Measurements from ENCODE around the gene FUZ.

Gene FUZ, protein sequence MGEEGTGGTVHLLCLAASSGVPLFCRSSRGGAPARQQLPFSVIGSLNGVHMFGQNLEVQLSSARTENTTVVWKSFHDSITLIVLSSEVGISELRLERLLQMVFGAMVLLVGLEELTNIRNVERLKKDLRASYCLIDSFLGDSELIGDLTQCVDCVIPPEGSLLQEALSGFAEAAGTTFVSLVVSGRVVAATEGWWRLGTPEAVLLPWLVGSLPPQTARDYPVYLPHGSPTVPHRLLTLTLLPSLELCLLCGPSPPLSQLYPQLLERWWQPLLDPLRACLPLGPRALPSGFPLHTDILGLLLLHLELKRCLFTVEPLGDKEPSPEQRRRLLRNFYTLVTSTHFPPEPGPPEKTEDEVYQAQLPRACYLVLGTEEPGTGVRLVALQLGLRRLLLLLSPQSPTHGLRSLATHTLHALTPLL

DNA sequence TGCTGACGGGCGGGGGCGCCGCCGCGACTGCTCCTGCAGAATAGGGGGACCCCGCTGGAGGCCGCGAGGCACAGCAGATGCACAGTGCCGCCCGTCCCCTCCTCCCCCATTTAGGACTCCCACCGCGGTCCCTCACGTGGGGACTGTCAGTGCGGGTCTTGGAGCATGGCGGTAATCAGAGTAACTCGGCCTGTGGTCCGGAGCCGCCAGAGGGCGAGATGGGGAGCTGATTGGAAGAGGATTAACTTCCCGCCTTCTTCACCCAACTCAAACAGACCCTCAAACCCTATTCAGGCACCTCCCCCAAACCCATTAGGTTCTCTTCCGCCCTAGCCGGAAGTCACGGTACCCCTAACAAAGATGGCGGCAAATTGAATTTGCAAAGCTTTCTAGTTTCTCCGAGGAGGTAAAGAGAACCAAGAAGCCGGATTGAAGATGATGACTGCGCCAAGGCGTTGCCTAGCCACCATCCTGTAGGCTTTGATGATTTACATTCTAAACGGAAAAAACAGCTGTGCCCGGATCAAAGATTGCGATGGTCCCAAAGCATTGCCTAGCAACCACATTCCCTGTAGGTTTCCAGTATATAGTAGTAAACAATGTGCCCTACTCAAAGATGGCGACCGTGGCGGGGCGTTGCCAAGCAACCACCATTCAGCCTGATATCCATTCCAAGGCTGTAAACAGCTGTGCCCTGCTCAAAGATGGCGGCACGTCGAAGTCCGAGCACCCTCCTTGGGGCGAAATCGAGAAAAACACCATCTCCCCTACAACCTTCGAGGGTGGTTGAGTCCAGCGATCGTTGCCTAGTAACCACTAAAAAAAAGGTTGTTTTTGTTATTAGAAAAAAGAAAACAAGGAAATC lies at the start of gene FUZ:
FUZ (minus strand) TSS at position 296 of the 865 bp plus-strand sequence; CDS start at position 110, 186 bp downstream.
- peak; percentile 97 to 98 (median 98) for DNase-seq

DNA sequence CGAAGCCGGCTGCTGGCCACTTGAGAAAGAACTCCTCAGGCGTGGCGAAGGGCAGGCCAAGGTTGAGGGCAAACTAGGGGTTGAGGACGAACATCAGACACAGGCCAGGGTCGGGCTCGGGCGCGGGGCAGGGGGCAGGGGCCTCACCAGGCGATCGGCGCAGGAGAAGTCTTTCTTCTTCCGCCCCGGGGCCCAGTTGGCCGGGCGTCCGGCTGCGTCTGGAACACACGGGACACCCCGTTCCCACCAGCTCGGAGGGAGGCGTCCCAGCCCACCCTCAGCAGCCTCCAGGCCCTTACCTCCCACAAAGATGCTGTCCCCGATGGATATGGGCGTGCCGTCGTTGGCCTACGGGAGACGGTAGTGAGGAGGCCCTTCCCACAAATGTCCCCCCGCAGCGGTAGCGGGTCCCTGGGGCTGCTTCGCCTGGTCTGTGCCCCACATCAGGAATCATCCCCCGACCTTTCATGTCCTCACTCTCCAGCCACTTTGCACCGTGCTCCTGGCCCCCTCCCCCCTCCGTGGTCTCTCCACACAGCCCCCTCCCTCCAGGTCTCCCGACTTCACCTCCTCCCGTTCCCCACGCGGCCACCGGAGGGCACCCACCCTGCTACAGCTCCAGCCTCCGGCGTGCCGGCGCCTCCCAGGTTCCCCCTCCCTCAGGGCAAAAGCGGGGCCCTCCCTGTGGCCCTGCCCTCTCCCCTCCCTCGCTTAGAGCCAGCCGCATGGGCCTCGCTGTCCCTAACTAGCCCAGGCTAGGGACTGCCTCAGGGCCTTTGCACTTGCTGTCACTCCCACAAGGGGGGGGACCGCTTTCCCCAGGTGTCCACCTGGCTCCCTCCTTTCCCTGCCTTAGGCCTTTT lies 49.5 kb upstream of the FUZ start:
- DNase-seq = peak in 1 of 3 donors; percentile 52

DNA sequence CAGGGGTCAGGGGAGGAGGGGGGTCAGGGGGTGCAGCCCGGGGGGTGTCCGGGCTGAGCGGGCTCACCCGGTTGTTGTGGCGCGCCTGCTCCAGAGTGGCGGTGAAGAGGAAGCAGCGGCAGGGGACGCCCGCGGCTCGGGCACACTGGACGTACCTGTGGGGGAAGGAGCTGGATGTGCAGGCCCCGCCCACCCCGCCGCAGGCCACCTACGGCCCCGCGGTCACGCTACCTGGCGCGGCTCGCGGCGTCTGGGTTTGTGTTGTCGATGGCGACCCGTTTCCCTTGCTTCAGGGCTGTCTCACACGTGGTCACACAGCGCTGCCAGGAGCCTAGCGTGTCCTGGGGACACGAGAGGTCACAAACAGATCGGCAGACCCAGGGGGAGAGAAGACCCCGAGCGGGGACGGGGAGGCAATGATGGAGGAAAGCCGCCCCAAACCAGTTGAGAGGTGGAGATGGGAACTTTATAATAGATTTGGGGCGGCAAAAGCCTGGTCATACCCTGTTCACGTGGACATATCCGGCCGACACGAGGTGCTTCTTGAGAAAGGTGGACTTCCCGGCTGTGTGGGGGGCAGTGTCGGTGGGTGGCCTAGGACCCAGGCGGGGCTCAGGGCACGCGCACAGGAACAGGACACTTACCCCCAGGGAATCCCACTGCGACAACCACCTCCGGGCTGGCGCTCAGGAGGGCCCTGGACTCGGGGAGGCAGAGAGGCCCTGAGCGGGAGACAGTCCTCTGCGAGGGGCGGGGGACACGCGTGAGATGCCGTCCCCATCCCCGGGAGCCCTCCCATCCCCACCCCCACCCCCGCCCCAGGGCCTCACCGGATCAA lies 48.7 kb upstream of the FUZ start:
- no peak for DNase-seq

DNA sequence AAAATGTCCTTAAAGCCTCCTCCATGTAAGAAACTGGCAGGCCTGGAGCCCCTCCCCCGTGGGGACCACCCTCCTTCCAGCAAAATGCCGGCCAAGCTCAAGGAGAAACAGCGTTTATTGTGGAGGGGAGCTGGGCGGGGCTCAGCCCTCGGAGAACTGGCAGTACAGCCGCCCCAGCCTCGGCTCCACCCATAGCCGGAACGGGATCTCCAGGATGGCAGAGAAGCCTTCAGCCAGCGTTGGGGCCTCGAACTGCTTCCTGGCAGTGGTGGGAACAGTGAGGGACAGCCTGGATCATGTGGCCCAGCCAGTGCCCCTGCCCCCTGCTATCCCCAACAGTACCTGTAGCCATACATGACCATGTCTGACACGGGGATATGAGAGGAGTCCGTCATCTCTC lies 48.0 kb upstream of the FUZ start:
- no peak for DNase-seq

DNA sequence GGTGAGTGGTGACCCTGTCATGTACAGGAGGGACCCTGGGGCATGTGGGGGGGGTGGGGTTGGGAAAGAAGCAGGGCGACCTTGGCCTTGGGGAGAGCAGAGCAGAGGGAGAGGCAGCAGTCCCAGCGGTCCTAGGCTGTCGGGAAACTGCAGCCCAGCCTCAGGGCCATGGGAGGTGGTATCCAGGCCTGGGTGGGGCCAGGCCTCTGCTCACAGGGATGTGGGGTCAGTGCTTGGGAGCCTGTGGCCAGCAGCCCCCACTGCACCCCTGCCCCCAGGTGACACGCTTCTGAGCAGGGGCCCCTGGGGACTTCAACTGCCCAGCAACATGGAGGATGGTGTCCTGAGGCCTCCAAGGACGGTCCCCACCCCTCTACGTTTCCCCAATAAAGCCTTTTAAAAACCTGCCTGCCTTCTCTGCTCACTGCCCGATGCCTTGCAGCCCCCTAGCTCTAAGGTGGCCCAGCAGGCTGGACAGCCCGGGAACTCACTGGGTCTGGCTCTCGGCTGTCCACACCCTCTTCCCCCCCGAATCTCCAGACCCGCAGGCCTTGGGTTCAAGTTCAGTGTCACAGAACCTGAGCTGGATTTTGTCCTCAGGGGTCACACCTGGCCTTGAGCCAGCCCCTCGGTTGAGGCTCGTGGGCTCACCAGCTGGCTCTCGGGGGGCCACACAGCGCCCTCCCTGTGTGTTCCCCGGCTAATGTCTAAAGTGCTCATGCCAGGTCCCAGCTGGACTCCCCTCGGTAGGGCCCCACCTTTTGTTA lies 47.4 kb upstream of the FUZ start:
- DNase-seq = no peak

DNA sequence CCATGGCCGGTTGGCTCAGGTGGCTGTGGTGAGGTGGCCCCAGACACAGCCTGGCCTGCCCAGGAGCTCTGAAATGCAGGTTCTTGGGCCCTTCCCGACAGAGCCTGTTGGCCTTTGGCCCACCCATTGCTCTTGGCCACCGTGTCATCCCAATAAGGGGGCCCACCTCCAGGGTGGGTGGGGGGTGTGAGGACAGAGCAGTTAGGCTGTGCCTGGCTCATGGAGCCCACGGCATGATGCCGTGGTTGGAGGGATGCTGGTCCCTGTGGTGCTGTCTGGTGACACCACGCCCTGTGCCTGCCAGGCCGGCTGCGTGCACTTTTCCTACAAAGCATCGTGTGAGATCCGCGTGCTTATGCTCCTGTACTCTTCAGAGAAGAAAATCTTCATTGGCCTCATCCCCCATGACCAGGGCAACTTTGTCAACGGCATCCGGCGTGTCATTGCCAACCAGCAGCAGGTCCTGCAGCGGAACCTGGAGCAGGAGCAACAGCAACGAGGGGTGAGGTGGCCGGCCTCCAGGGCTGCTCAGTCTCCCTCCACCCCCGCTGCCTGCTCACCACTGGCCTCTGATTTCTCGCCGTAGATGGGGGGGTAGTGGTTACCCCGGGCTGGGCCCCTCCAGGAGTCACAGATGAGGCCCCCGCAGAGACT lies 46.7 kb upstream of the FUZ start:
- DNase-seq = no peak

DNA sequence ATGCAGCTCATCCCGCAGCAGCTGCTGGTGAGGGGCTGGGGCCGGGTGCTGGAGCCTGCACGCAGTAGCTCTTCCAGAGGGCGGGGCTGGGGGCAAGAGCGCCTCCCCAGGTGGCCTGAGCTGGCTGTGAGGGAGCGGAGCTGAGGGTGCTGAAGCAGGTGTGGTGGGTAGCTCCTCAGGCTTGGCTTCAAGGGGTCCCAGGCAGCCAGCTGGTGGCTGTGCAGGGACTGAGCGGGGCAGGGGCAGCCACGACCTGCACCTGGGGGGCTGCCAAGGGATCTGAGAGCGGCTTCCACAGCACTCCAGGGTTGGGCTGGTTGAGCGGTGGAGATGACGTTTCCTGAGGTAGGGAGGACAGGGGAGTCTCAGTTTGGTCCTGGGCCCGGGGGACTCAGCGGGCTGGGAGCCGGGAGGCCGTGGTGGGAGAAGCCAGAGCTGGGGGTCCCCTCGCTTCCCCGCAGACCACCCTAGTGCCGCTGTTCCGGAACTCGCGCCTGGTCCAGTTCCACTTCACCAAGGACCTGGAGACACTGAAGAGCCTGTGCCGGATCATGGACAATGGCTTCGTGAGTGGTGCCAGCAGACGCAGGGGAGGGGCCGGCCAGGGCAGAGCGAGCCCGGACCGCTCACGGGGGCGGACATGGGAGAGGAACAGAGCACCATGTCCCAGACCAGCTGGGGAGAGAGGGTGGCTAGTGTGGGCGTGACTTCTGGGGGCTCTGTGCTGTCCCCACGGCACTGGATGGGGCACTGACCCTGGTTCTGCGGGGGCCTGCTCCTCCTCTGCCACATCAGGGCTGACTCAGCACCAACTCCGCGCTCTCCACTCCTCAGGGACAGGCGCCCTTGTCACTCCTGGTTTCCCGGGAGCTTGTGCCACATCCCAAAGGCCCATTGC lies 45.2 kb upstream of the FUZ start:
- DNase-seq = no peak

DNA sequence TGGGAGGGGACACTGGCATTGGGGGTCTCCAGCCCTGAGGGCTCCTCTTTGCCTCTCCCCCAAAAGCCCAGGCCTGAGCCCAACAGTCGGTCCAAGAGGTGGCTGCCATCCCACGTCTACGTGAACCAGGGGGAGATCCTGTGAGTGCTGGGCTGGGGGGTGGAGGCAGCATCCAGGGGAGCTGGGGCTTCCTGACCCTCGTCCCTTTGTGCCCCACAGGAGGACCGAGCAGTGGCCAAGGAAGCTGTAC lies 44.7 kb upstream of the FUZ start:
- DNase-seq = no peak

DNA sequence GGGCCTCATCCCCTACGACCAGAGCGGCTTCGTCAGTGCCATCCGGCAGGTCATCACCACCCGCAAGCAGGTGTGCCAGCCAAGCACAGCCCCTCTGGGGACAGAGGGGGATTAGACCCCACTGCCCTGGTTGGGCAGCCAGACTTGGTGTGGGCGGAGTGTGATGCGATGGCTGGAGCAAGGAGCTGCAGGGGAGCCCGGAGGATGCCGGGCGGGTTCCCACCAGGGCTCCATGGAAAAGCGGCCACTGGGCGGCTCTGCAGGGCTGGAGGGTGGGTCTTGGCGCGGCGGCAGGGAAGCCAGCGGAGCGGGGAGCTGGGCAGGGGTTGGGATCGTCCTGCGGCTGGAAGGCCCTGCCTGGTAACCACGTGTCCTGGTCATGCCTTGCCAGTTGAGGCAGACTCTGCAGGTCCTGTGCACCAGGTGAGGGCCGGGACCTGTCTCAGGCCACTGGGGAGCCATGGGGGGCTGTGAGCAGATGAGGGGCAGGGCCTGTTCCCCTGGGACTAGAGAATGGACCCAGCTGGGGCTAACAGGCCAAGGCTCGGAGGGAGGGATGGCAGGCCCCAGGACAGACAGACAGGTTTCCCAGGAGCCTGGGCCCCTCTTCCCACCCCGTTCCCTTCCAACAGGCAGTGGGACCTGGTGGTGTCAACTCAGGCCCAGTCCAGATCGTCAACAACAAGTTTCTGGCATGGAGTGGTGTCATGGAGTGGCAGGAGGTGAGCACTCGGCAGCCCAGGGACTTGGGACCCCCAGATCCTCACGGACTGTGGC lies 44.2 kb upstream of the FUZ start:
- DNase-seq = no peak

DNA sequence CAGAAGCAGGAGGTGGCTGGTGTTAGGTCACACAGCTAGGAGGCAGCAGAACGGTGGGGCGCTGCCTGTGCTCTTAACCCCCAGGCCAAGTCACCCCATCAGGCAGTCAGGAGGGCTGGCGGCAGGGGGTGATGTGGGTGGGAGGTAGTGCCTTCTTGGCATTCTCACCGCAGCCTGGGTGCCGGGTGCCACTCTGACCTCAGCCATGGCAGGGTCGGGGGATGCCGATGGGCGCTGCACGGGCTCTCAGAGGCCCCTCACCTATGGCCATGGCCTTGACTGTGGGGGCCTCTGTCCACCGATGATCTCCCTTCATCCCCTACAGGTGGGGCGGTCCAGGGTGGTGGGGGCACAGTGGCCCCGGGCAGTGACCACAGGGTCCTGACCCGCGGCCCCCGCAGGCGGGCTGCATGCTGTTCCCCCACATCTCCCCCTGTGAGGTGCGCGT lies 43.5 kb upstream of the FUZ start:
- no peak for DNase-seq

DNA sequence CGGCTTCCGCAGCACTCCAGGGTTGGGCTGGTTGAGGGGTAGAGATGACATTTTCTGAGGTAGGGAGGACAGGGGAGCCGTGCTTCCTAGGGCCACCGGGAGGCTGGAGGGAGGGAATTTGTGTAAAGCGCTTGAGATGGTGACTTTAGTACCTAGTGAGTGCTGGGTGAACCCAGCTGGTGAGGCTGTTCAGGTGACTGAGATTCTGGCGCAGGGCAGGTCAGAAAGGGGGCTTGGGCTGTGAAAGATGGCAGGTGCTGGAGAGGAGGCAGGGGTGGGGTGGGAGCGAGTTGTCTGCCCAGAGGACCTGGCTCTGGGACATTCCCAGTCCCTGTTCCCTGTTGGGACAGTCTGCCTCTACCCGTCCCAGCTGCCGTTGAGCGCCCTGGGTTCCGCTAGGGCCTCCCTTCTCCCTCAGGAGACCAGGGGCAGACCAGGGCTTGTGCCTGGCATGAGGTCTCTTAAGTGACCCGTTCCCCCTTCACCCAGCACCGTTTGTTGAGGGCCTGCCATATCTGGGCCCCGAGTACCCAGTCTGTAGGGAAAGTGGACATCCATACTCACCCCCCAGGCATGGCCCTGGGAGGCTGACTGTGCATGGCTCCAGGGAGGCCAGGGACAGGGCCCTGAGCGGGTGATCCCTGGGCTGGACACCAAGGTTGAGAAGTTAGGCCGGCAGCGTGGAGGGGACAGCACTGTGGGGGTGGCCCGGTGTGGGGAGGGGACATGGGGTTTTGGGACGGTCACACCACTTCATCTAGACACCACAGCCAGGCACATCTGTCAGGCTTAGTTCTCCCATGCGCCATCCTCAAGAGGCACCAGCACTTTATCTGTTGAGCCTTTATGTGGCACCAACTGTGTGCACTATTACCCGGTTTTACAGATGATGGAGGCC lies 42.8 kb upstream of the FUZ start:
- no peak for DNase-seq

DNA sequence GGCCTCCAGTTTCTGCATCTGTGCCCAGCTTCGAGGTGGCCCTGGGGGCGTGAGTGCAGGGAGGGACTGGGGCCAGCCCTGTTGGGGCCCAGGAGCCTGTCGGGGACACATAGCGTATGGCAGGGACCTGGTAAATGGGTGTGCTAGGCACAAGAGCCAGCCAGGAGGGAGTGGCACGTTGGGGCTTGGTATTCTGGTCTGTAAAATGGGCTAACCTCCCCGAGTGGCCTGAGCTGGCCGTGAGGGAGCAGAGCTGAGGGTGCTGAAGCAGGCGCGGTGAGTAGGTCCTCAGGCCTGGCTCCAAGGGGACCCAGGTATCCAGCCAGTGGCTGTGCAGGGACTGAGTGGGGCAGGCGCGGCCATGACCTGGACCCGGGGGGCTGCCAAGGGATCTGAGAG lies 42.2 kb upstream of the FUZ start:
- no peak for DNase-seq

DNA sequence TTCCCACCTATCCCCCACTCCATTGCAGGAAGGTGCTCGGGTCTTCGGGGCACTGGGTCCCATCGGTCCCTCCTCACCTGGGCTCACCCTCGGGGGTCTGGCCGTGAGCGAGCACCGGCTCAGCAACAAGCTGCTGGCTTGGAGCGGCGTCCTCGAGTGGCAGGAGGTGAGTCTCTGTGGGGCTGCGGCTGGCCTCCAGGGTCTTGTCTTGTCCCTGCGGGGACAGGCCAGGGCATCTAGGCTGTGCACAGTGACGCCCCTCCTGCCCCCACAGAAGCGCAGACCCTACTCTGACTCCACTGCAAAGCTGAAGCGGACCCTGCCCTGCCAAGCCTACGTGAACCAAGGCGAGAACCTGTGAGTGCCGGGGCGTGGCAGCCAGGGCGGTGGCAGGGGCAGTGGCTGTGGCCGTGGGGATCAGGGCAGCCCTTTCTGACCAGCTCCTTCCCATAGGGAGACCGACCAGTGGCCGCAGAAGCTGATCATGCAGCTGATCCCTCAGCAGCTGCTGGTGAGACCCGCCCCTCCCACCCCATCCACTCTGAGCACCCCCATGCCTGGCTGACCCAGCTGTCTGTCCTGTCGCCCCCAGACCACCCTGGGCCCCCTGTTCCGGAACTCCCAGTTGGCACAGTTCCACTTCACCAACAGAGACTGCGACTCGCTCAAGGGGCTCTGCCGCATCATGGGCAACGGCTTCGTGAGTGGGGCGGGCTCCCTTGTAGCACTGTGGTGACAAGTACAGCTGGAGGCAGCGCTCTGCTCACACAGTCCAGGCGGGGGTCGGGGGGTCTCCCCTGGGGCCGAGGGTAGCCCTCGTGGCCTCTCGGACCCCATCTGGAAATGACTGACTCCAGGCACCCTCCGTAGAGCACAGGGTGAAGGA lies 41.5 kb upstream of the FUZ start:
- DNase-seq = no peak

DNA sequence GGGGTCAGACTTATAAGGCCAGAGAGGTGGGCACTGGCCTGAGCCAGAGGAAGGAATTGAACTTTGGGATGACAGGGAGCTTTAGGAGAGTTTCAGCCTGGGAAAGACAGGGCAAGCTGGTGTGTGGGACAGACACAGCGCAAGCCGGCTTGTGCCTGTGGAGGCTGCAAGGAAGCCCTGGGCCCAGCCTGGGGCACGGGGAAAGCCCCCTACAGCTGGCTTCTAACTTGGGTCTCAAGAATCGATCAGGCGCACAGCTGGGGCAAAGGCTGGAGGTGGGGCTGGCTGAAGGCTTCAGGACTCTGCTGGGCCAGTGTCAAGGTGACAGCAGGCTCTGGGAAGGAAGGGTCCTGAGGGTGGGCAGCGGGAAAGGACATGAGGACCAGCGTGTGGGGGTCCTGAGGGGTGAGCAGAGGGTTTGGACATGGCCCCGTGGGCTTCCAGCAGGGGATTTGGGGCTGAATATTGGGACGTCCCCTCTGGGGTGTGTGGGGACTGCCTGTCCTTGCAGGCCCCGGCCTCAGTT lies 40.8 kb upstream of the FUZ start:
- no peak for DNase-seq

DNA sequence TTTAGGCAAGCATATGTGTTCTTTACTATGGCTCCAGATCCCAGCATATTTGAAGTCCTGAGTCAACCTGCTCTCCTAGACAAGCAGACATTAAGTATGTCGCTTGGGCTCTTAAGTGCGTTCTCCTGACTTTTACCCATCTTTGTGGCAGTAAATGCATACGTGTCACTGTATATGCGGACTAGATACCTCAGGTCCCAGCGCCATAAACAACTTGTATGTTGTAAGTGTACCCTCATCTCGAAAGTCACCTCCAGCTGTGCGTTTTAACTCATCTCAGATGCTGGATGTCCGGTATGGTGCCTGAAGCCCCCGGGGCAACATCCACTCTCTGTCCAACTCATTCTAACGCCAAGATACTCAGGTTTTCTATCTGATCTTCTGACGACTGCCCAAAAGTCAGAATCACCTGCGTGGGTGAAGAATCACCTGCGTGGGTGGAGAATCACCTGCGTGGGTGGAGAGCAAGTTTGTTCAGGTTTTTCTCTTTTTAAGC lies 39.6 kb upstream of the FUZ start:
- no peak for DNase-seq

All from suppressor macrophage treated with lipopolysaccharide for 1 hour (primary cell).